Erythroblast (primary cell): ENCODE data around the gene GFRA1.

ENCODE experiments used
- GATA1 ChIP-seq: IDR thresholded peaks from 2 replicates; pipeline ENCODE4 v1.6.1; 2011; ENCODE audit warnings: low read depth, mild to moderate bottlenecking, control low read depth, low read length, moderate library complexity
- POLR2A ChIP-seq: IDR thresholded peaks from 2 replicates; pipeline ENCODE4 v1.6.1; 2011; ENCODE audit warnings: mild to moderate bottlenecking, low read length

GRCh38 chr10:116110736-116111135, 162.3 kb downstream of the GFRA1 start:
- no peak for TF ChIP-seq POLR2A
- TF ChIP-seq GATA1: no peak
